SU-DHL-6 (cell line): Measurements from ENCODE around the gene VAMP5.

Source experiments
- H2AFZ ChIP-seq: fragments of 200-600 bp; sonication (generic); 2 replicates; pipeline ENCODE4 v1.6.1; 2014; ENCODE audit warnings: low read depth, mild to moderate bottlenecking, moderate library complexity, mixed read lengths, antibody characterized with exemption, low read length; ENCODE audit not compliant: severe bottlenecking
- H3F3A ChIP-seq: fragments of 200-600 bp; shearing (Covaris generic); 2 replicates; pipeline ENCODE4 v1.6.0; 2016; ENCODE audit warnings: antibody characterized with exemption, mild to moderate bottlenecking; ENCODE audit not compliant: insufficient read depth
- H3K27ac ChIP-seq: fragments of 200-600 bp; sonication (generic); 2 replicates; pipeline ENCODE4 v1.5.1; 2016; ENCODE audit warnings: low read depth, mild to moderate bottlenecking, low read length, moderate library complexity, mixed read lengths
- H3K27me3 ChIP-seq: fragments of 200-600 bp; sonication (generic), shearing (Covaris generic); 2 replicates; pipeline ENCODE4 v1.6.0; 2014; ENCODE audit warnings: mild to moderate bottlenecking, low read length
- H3K36me3 ChIP-seq: fragments of 200-600 bp; sonication (generic); 2 replicates; pipeline ENCODE4 v1.6.1; 2014; ENCODE audit warnings: mild to moderate bottlenecking, low read length, mixed read lengths
- H3K4me2 ChIP-seq: fragments of 300-600, 200-600 bp; shearing (Covaris generic), sonication (generic); 2 replicates; pipeline ENCODE4 v1.6.0; 2014; ENCODE audit warnings: low read length, low read depth, mild to moderate bottlenecking; ENCODE audit not compliant: poor library complexity, severe bottlenecking
- H3K4me3 ChIP-seq: fragments of 200-600 bp; sonication (generic); 2 replicates; pipeline ENCODE4 v1.5.1; 2014; ENCODE audit warnings: antibody characterized with exemption, low read length, mild to moderate bottlenecking, mixed read lengths; ENCODE audit not compliant: insufficient read depth, poor library complexity, severe bottlenecking
- H3K79me2 ChIP-seq: fragments of 200-600 bp; sonication (generic); 2 replicates; pipeline ENCODE4 v1.6.1; 2014; ENCODE audit warnings: mild to moderate bottlenecking, low read length, moderate library complexity; ENCODE audit not compliant: insufficient read depth
- H3K9ac ChIP-seq: fragments of 200-600 bp; sonication (generic); 2 replicates; pipeline ENCODE4 v1.7.0; 2014; ENCODE audit warnings: mild to moderate bottlenecking, low read length
- H3K9me2 ChIP-seq: fragments of 200-600 bp; sonication (generic); replicated peaks from 2 replicates; pipeline ENCODE4 v1.6.1; 2014; ENCODE audit warnings: low read length; ENCODE audit not compliant: insufficient read depth
- H3K9me3 ChIP-seq: fragments of 200-600 bp; sonication (generic); 2 replicates; pipeline ENCODE4 v1.6.1; 2014; ENCODE audit warnings: low read length, mixed read lengths; ENCODE audit not compliant: insufficient read depth
- H4K20me1 ChIP-seq: fragments of 200-600 bp; sonication (generic); 2 replicates; pipeline ENCODE4 v1.6.1; 2014; ENCODE audit warnings: low read depth, mild to moderate bottlenecking, antibody characterized with exemption, low read length, moderate library complexity, mixed read lengths
- EZH2phosphoT487 ChIP-seq: fragments of 200-600 bp; sonication (generic), shearing (Covaris generic); conservative IDR thresholded peaks from 2 replicates; pipeline ENCODE4 v1.6.1; 2018; ENCODE audit warnings: mild to moderate bottlenecking, antibody characterized with exemption, low read length, moderate library complexity, mixed read lengths
- TF ChIP-seq, protein P1 (sequence below): fragments of 200-600 bp; sonication (generic); IDR thresholded peaks from one replicate; pipeline ENCODE4 v1.5.1; 2017; ENCODE audit warnings: antibody characterized with exemption, mild to moderate bottlenecking, low read length, moderate library complexity; ENCODE audit not compliant: insufficient read depth, poor library complexity, severe bottlenecking

The VAMP5 gene

DNA sequence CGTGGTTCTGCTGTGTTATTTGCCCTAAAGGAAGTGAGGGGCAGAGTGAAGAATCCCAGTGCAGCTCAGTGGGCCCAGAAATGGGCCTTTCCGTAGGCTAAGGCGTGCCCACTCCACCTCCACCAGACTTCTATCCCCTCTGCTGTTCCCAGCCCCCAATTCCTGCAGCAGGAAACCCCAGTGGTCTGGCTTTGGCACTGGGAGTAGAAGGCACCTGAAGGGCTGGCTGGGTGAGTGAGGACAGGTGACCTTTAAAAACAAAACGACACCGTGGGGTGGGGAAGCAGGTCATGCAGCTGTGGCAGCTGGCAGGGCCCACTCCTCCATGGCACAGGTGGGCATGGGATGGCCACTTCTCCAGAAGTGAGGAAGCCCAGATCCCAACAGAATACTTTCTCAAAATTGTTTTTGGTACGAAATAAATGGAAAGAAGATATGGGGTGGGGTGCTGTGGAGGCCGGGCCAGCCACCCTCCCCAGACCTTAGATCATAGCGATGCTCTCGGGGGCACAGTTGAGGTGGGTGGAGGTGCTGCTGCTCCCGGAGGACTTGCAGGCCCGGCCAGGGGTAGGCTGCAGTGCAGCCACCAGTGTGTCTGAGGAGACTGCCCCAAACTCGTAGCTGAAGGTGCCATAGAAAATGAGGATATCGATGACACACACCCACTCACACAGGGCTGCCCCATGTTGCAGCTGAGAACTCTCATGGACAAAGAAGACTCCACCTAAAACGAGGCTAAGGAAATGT, 14.5 kb downstream of the VAMP5 start:
- Histone ChIP-seq H3K4me3 (no peak overlapping the region), H3K79me2 (peaks cover 15% of the 10 kb centered on the region), H3K4me2 (no peak overlapping the region), H3K36me3 (no peaks in the 10 kb centered on the region), H3K27ac (no peak overlapping the region), H2AFZ (no peak overlapping the region), H3K9me3 (no peaks in the 10 kb centered on the region), H3K27me3 (no peaks in the 10 kb centered on the region), H3K9ac (no peak overlapping the region), H3K9me2 (no peaks in the 10 kb centered on the region), H4K20me1 (no peaks in the 10 kb centered on the region), H3F3A (no peaks in the 10 kb centered on the region)
- TF ChIP-seq EZH2phosphoT487: no peak
- TF ChIP-seq, protein P1, sequence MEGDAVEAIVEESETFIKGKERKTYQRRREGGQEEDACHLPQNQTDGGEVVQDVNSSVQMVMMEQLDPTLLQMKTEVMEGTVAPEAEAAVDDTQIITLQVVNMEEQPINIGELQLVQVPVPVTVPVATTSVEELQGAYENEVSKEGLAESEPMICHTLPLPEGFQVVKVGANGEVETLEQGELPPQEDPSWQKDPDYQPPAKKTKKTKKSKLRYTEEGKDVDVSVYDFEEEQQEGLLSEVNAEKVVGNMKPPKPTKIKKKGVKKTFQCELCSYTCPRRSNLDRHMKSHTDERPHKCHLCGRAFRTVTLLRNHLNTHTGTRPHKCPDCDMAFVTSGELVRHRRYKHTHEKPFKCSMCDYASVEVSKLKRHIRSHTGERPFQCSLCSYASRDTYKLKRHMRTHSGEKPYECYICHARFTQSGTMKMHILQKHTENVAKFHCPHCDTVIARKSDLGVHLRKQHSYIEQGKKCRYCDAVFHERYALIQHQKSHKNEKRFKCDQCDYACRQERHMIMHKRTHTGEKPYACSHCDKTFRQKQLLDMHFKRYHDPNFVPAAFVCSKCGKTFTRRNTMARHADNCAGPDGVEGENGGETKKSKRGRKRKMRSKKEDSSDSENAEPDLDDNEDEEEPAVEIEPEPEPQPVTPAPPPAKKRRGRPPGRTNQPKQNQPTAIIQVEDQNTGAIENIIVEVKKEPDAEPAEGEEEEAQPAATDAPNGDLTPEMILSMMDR: no peak

DNA sequence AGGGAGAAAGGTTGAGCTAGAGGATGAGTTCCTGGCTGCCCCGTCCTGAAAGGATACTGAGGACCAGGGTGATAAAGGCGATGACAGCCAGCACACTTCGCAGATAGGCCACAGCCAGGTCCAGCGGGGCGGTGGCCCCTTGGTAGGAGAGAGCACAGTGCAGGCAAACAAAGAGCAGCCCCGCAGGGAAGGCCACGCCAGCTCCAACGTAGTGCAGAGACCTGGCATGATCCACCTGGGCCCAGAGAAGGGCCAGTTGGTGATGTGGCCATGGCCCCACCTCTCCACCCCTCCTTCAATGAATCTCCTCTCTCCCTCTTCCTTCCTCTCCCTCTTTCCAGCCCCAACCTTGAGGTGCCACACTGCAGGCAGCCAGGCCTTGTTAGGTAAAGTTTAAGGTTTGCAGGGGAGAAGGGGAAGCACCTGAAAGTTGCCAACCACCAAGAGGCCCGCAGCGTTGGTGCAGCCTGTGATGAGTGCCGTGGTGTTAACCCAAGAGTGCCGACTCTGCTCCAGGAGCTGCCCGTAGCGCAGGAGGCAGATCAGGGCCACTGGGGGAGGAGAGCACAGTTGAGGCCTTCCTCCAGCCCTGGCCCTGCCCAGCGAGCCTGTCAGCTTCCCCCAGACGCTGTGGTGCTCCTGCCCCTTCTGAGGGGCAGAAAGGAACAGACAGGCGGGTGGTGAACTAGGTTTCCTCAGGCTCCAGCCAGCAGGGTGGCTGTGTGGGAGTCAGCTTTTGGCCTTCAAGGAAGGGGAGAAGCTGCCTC, 15.4 kb downstream of the VAMP5 start:
- Histone ChIP-seq H2AFZ (no peak overlapping the region), H3K4me3 (no peak overlapping the region), H3K9me3 (no peaks in the 10 kb centered on the region), H4K20me1 (no peaks in the 10 kb centered on the region), H3K79me2 (peaks cover 15% of the 10 kb centered on the region), H3K36me3 (no peaks in the 10 kb centered on the region), H3K9ac (no peak overlapping the region), H3K4me2 (no peak overlapping the region), H3K27me3 (no peaks in the 10 kb centered on the region), H3F3A (no peaks in the 10 kb centered on the region), H3K27ac (no peak overlapping the region), H3K9me2 (no peaks in the 10 kb centered on the region)
- TF ChIP-seq, protein P1: no peak
- no peak for TF ChIP-seq EZH2phosphoT487

DNA sequence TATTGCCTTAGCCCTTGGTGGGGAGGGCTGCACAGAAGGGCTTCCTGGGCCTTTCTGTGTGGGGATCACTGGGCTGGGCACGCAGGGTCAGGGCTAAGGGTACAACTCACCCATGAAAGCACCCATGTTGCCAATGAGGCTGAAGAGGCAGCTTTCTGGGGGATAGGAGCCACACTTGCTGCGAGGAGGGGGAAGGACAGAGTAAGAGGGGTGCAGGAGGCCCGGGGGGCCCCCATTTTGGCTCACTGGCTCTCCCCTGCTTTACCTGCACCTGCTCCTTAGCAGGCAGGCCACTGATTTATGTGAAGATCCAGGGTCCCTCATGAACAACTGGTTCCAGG, 16.0 kb downstream of the VAMP5 start:
- Histone ChIP-seq H3K4me2 (no peak overlapping the region), H3K79me2 (peaks cover 15% of the 10 kb centered on the region), H3K4me3 (no peak overlapping the region), H4K20me1 (no peaks in the 10 kb centered on the region), H3K9ac (no peak overlapping the region), H3K27ac (no peak overlapping the region), H2AFZ (no peak overlapping the region), H3K27me3 (no peaks in the 10 kb centered on the region), H3K9me2 (no peaks in the 10 kb centered on the region), H3F3A (no peaks in the 10 kb centered on the region), H3K9me3 (no peaks in the 10 kb centered on the region), H3K36me3 (no peaks in the 10 kb centered on the region)
- TF ChIP-seq, protein P1: no peak
